Measurements from ENCODE around the gene C5orf47.

GRCh38 chr5:173967241-173967640 is 21.7 kb upstream of the C5orf47 start:
- no peak for TF ChIP-seq POLR2A (IDR thresholded peaks at IDR 0.05)
- TF ChIP-seq CTCF (IDR thresholded peaks at IDR 0.05) = no peak
